K562 (cell line): ENCODE data around the gene SETX. TPM values are rescaled to one million over a fixed set of nuclear protein-coding genes. Genes with fewer than 3 reads are reported as not detected.

Experiments
- ATF4 ChIP-seq: fragments of 450-650 bp; formaldehyde crosslinking; IDR thresholded peaks from 2 replicates; pipeline ENCODE4 v1.4.0; 2022; ENCODE audit warnings: mild to moderate bottlenecking, moderate library complexity
- BRD4 ChIP-seq: fragments of 200-600 bp; sonication (generic); IDR thresholded peaks from 2 replicates; pipeline ENCODE4 v1.6.1; 2017; ENCODE audit warnings: inconsistent platforms
- CBX5 ChIP-seq: IDR thresholded peaks from 2 replicates; pipeline ENCODE4 v1.6.1; 2014; ENCODE audit warnings: low read depth, borderline replicate concordance
- CHD7 ChIP-seq: fragments of 200-600 bp; sonication (generic); IDR thresholded peaks from one replicate; pipeline ENCODE4 v1.6.1; 2012; ENCODE audit warnings: mild to moderate bottlenecking, low read depth, low read length, inconsistent platforms
- DACH1 ChIP-seq: fragments of 450-650 bp; IDR thresholded peaks from 2 replicates; pipeline ENCODE4 v1.6.1; 2018; ENCODE audit not compliant: partially characterized antibody
- E2F6 ChIP-seq, 2 experiments: IDR thresholded peaks; 2 replicates each; pipeline ENCODE4 v1.6.1; 2011; ENCODE audit warnings: borderline replicate concordance in 1 of 2, control low read depth in 1 of 2, low read depth in 1 of 2, low read length in 1 of 2, mild to moderate bottlenecking in 1 of 2, mixed read lengths in 1 of 2, moderate library complexity in 1 of 2; ENCODE audit not compliant: insufficient read depth in 1 of 2, insufficient read length in 1 of 2, poor library complexity in 1 of 2, severe bottlenecking in 1 of 2; ENCODE audit errors: extremely low read depth in 1 of 2
- HMBOX1 ChIP-seq: sonication (generic); IDR thresholded peaks from 2 replicates; pipeline ENCODE4 v1.6.1; 2016
- PYGO2 ChIP-seq: fragments of 450-650 bp; IDR thresholded peaks from 2 replicates; pipeline ENCODE4 v1.6.1; 2016; ENCODE audit warnings: mild to moderate bottlenecking, missing genetic modification characterization, moderate library complexity, missing compliant biosample characterization
- SAFB2 ChIP-seq: fragments of 200-400 bp; formaldehyde crosslinking; IDR thresholded peaks from 2 replicates; pipeline ENCODE4 v1.6.1; 2018; ENCODE audit warnings: borderline replicate concordance, low read length, low read depth, moderate library complexity; ENCODE audit not compliant: severe bottlenecking
- TAF1 ChIP-seq: IDR thresholded peaks from 2 replicates; pipeline ENCODE4 v1.6.1; 2011; ENCODE audit warnings: mild to moderate bottlenecking, low read length, moderate library complexity; ENCODE audit not compliant: insufficient read depth, control insufficient read depth, severe bottlenecking; ENCODE audit errors: extremely low read depth
- ZBTB8A ChIP-seq: fragments of 450-650 bp; IDR thresholded peaks from 2 replicates; pipeline ENCODE4 v1.6.1; 2018; ENCODE audit warnings: mild to moderate bottlenecking, moderate library complexity; ENCODE audit not compliant: partially characterized antibody
- ZFX ChIP-seq: sonication (generic); formaldehyde crosslinking; IDR thresholded peaks from 2 replicates; pipeline ENCODE4 v1.8.0; 2022; ENCODE audit warnings: mild to moderate bottlenecking, missing genetic modification reagents, moderate library complexity
- ZNF586 ChIP-seq: fragments of 450-650 bp; formaldehyde crosslinking; conservative IDR thresholded peaks from 2 replicates; pipeline ENCODE4 v1.4.0; 2020; ENCODE audit warnings: mild to moderate bottlenecking, moderate library complexity
- polyA plus RNA-seq, 8 experiments: library from polyadenylated mRNA; depleted of rRNA in 4 of 8; stranded (reverse) in 5 of 8; unstranded in 3 of 8; fragments of >200 nt; fragmentation: Nextera tagmentation in 2 of 8; fragmentation: Illumina TruSeq in 1 of 8; extraction: Ambion mirVana in 2 of 8; extraction: Trizol in 1 of 8; gene quantifications; 2 replicates each; pipeline versions ENCODE4 v1.2.1 to v1.2.3, GENCODE V29; 2011 to 2014; ENCODE audit warnings: inconsistent platforms in 1 of 8, missing spikeins in 1 of 8
- total RNA-seq, 7 experiments: library from RNA; depleted of rRNA in 6 of 7; stranded (reverse); fragments of >200 nt in 6 of 7; fragmentation: Illumina TruSeq in 2 of 7; extraction: Trizol in 2 of 7; gene quantifications; 2 replicates each; pipeline versions ENCODE4 v1.2.1 to v1.2.3, GENCODE V29; 2011 to 2021; ENCODE audit warnings: low replicate concordance in 1 of 7

The SETX gene
- total and polyA plus RNA-seq, 9 of the 15 experiments (the other 6 are each of a cell fraction or from before 2014, with no cell fraction given), result 8.7 to 45.7 (median 28.7) TPM

GRCh38 chr9:132240841-132241482 is 113.8 kb downstream of the SETX start (continued):
- TF ChIP-seq ZNF586 (CRISPR knock-in tag) (no peak), DACH1 (no peak), E2F6 (IDR thresholded peaks at IDR 0.05; ENCODE audit: borderline replicate concordance in 1 of 2, extremely low read depth in 1 of 2, insufficient read depth in 1 of 2, insufficient read length in 1 of 2, low read depth in 1 of 2, low read length in 1 of 2, poor library complexity in 1 of 2, severe bottlenecking in 1 of 2) (peak; percentile 86 to 95), CHD7 (no peak), SAFB2 (no peak), CBX5 (no peak), BRD4 (no peak), TAF1 (peak; percentile 24), HMBOX1 (no peak), PYGO2 (no peak), ATF4 (CRISPR knock-in tag) (no peak), ZBTB8A (no peak), ZFX (CRISPR knock-in tag) (peak; percentile 57)
